Hippocampal formation (tissue), 2 donors: ENCODE measurements around the gene RDH5.
"Not testable (repeated sequence)": the region's sequence is repeated elsewhere in the genome, so short reads cannot be mapped to it uniquely, and the experiment has no call there.

Experiments
- DNase-seq, 2 donors: peaks; one replicate each; lab custom pipeline; 2025; lab: John Stamatoyannopoulos, UW

The RDH5 gene

GRCh38 chr12:55745361-55746173 lies 25.4 kb downstream of the RDH5 start:
- DNase-seq: peak in 1 of 2 donors; percentile 38

GRCh38 chr12:55746174-55746912 lies 26.1 kb downstream of the RDH5 start:
- no peak for DNase-seq

GRCh38 chr12:55746913-55747231 lies 26.7 kb downstream of the RDH5 start:
- no peak for DNase-seq

- no peak for DNase-seq
These were observed 28.2 kb downstream of the RDH5 start for GRCh38 chr12:55748230-55748993.

GRCh38 chr12:55755246-55755645 lies 35.1 kb downstream of the RDH5 start:
- no peak for DNase-seq

- DNase-seq: no peak
These were observed 37.5 kb downstream of the RDH5 start for GRCh38 chr12:55757701-55758100.

- DNase-seq: not testable (repeated sequence)
These were observed 38.4 kb downstream of the RDH5 start for GRCh38 chr12:55758575-55758974.

- DNase-seq: no peak
These were observed 40.5 kb downstream of the RDH5 start for GRCh38 chr12:55760663-55761062.

GRCh38 chr12:55762646-55763045 lies 42.5 kb downstream of the RDH5 start:
- DNase-seq: no peak

- DNase-seq: no peak
These were observed 45.6 kb downstream of the RDH5 start for GRCh38 chr12:55765736-55766290.

- DNase-seq: no peak
These were observed 47.0 kb downstream of the RDH5 start for GRCh38 chr12:55767156-55767555.

GRCh38 chr12:55771736-55772135 lies 51.5 kb downstream of the RDH5 start:
- no peak for DNase-seq
